GM19238 (cell line): ENCODE measurements around the gene STARD5.
A peak's percentile ranks its signal among the peaks of the same experiment; 100 is the strongest.

Experiments
- DNase-seq: peaks from one replicate; pipeline ENCODE4 v3.0.0; 2011; ENCODE audit warnings: low spot score; ENCODE audit not compliant: insufficient read length

Gene STARD5

DNA sequence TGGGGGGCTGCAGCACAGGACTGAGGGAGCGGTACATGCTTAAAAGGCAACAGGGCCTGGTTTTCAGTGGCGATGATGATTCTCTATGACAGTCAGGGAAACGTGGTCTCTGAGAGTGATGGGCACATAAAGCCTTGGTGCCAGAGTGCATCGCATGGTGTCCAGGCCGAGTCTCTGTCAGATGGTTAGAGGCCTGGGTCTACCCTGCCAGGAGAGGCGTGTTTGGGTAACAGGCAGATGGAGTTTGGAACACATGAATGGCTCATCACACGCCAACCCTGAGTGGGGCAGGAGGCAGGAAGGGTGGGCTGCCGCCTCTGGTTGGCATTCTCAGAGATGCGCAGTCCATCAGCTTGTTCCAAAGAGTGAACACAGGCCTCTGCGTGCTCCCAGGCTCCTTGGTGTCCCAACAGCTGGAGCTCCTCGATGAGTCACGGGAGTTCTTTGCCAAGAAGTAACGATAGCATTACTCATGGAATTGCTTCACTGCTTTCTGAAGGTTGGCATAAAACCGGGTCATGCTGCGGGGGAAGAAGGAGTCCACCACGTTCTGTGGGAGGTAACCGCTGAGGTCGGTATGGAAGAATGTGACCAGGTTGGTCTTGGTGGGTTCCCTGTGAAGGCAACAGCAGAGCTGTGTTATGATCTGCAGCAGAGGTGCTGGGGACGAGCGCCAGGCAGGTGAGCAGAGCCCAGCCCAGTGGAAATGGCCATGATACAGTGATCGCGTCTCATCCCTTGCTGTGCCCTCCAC is 11.0 kb downstream of the STARD5 start:
- no peak for DNase-seq

DNA sequence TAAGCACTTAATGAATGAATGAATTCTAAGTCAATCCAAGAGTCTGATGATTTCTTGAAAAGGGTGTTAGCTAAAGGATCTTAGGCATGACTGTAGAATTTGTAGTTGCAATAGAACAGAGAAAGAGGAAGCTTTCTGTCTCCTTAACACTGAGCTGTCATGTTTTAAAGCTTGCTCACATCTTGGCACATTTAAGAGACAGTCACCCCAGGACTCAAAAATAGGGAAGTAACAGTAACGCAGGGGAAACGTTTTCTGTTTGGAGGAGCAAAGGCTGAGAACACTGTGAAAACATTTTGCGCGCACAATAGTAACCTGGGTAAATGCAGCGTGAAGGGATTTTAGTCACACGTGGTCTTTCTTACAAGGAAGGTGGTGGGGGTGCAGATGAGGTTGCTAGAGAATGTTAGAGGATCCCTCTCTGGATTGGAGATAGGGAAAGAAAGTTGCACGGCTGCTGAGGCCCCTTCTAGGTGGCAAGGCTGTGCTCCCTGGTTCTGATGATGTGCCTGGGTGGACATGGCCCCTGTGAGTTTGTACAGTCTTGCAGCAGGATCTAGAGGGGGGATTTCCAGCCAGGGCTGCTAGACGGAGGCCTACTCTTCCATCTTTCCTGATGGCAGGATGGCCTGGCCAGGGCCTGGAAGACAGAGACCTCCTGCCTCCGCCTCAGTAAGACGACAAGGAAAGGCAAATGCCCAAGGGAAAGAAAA is 12.0 kb downstream of the STARD5 start:
- DNase-seq, result no peak

DNA sequence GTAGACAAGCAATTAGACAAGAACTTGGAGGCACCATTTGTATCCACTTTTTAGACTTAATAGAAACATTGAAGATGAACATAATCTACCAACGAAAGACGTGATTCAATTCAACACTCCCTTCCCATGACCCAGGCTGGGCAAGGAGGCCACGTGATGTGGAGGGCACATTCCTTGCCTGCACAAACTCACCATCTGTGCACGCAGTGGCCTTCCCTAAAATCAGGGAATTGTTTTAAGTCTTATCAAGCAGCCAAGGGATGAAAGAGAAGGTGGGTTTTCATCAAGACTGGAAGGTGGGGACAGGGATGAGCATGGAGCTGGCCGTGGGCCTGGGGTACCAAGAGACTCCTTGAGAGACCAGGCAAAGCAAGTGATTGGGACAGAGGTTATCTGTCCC is 13.5 kb downstream of the STARD5 start:
- no peak for DNase-seq

DNA sequence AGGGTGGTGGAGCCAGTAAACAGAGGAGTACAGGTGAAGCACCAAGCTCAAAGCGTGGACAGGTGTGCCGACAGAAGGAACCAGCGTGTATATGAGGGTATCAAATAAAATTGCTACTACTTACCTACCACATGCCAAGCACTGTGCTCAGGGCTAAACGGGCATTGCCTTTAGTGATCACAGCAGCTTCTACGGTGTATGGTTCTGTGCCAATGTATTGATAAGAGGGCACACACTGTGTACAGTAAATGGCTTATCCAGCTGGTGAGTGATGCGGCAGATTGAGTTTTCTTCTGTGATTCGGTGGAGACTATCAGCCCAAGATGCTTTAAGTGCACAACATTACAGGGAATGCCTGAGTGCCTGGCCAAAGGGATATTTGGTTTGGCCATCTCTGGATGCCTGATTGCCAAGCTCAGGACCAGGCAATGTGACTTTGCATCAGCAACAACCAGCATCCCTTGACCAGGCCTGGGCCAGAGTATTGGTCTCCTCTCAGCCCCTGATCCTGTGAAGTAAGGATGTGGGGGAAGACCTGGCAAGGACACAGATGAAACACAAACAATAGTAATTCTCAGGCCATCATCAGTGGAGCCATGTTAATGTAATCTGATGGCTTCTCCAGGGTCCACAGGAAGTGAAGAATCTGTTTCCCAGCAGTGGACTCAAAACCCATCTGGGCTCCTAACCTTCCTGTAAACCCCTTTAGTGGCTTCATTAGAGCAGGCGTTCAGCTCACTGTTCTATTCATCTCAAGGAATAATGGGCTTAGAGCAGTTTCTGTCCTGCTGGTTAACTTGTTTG is 14.1 kb downstream of the STARD5 start:
- DNase-seq, result no peak

DNA sequence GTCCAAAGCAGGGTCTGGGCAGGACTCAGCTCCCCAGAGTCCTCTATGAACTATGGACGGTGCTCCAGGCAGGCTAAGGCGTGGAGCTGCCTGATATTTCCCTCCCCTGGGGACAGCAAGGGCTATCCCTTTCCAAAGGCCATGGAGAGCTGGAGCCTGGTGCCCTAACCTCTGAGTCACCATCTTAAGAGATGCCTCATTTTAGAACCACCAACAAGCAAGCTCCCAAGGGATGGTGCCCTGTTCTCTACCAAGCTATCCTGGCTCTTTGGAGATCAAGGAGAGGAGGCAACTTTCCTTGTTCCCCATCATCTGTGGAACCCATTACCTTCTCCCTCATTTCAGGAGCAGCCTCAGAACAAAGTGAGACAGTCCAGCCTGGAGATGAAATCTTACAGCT is 15.7 kb downstream of the STARD5 start:
- no peak for DNase-seq

DNA sequence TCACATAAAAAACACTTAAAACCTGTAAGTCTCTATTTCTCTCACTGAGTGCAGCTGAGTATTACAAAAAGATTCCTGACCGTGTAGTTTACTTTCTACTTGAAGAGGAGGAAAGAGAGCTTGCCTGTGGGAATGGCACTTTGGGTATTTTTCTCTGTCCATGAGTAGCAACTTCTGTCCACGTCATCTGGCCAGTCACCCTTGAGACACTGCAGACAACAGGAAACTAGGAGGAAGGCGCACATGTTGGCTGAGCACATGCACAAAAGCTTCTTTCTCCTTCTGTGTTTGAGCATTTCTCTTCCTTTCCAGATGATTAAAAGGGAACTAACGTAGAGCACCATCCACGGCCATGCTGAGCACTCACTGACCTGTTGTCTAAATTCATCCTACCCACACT is 19.7 kb downstream of the STARD5 start:
- DNase-seq, result no peak

DNA sequence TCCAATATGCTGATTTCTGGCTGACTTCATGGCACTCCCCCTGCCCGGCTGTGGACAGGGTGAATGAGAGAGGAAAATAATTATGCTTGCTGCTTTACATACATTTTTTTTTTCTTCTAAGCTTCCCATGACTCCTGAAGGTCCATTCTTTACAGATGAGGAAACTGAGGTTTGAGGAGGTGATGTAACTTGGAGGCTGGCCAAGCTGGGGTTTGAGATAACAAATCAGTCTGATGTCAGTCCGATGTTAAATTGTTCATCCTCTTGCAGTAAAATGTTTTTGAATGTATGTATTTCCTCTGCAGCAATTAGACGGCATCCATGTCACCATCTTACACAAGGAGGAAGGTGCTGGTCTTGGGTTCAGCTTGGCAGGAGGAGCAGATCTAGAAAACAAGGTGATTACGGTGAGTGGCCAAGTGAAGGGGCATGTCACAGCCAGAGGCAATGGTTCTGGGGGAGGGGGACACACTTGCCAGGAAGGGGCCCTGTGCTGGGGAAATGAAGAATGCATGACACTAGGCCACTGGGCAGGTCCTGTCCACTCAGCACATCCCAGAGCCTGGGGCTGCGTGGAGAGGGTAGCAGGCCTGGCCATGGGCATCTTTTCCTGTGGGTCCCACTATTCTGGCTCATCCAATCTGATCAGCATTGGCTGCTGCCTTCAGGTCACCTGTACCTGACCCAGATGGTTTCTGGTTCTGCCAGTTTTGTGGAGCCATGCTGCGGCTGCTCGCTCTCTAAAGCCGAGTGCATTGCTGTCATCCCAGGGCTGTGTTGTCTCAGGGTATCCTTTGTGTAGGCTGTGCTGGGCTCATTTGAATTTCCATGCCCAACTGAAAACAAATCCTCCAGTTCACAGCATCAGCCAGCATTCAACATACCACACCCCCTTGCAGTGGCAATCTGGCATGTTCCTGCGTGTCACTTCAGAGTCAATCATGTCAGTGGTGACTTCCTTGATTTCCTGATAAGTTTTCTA is 20.4 kb downstream of the STARD5 start:
- DNase-seq, result no peak

DNA sequence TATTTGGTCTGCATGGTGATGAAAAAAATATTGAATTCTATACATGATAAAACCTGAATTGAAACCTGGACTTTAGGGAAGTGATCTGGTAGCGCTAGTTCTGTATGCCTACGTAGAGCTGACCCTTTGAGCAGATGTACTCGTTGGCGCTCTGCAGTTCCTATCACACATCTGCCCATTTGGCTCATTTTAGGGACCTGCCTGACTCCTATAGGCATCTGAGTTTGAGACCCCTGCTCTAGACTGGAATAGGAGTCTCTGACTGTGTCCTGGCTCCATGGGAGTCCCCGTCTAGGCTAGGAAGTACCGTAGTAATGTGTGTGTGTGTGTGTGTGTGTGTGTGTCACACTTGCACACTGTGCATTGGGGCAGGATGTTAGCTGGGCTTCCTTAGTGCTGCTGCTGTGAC is 21.2 kb downstream of the STARD5 start:
- DNase-seq, result no peak

DNA sequence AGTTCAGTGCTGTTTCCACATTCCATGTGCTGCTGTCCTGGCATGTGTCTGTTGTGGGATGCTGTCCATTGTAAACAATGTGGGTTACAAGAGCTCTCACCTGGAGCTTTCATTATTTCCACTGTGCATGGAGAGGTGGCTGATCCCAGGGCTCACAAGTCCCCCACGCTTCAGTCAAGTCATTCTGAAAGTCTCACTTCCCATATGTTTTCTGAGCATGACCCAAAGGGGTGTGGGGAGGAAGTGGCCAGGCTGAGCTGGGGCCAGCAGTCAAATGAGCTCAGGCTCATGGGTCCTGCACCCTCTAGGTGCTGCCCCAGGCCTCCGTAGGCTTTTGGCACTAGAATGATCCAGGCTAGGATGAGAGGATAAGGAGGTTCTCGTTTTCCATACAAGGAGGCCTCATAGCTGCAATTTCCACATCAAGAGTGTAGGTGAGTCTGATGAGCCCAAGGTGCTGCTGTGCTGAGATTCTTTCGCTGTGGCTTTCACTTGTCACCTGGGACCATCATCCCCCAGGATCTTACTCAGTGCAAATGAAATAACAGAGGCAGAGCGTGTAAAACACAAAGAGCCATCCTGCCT is 22.0 kb downstream of the STARD5 start:
- peak; percentile 53 for DNase-seq

DNA sequence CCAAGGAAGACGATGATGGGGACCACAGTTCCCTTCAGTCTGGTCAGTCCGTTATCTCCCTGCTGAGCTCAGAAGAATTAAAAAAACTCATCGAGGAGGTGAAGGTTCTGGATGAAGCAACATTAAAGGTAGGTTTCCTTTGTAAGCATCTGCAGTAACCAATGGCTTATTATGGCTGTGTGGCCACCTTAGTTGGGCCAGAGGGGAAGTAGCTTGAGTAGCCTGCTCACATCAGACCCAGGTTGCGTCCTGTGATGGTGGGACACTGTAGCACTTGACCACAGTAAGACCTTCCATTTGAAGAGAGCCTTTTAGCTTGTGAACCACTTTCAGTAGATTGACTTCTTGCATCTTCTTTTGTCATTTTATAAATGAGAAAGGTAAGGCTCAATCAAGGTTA is 22.6 kb downstream of the STARD5 start:
- DNase-seq, result no peak

DNA sequence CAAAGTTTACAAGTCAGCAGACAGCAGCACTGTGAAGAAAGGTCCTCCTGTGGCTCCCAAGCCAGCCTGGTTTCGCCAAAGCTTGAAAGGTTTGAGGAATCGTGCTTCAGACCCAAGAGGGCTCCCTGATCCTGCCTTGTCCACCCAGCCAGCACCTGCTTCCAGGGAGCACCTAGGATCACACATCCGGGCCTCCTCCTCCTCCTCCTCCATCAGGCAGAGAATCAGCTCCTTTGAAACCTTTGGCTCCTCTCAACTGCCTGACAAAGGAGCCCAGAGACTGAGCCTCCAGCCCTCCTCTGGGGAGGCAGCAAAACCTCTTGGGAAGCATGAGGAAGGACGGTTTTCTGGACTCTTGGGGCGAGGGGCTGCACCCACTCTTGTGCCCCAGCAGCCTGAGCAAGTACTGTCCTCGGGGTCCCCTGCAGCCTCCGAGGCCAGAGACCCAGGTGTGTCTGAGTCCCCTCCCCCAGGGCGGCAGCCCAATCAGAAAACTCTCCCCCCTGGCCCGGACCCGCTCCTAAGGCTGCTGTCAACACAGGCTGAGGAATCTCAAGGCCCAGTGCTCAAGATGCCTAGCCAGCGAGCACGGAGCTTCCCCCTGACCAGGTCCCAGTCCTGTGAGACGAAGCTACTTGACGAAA is 24.2 kb downstream of the STARD5 start:
- DNase-seq, result no peak

DNA sequence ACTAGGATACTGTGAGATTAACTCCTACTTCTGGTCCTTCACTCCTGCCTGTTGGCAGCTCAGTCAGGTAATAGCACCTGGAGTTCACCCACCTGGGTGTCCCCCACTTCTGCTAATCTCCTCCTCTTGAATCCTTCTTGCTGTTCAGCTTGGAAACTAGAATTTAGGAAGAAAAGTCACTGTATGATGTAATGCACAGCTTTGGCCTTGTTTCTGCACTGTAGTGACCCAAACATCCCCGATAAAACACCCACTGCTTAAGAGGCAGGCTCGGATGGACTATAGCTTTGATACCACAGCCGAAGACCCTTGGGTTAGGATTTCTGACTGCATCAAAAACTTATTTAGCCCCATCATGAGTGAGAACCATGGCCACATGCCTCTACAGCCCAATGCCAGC is 24.8 kb downstream of the STARD5 start:
- no peak for DNase-seq

DNA sequence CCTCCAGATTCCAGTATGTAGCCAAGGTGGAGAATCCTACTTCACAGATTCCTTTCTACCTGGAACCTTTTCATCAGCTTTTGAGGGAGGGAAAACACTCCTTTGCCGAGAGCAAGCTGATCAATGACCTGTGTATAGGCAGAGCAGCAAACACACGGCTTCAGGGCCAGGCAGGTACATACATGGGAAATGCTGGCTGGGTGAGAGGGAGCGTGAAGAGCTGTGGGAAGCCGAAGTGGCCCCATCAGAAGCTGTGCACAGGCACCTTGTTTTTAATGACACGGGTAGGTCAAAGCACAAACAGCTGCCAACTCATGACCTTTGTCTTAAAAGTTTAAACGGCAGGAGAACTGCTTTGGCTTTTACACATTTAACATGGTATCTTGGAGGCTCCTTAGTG is 25.3 kb downstream of the STARD5 start:
- DNase-seq, result no peak

DNA sequence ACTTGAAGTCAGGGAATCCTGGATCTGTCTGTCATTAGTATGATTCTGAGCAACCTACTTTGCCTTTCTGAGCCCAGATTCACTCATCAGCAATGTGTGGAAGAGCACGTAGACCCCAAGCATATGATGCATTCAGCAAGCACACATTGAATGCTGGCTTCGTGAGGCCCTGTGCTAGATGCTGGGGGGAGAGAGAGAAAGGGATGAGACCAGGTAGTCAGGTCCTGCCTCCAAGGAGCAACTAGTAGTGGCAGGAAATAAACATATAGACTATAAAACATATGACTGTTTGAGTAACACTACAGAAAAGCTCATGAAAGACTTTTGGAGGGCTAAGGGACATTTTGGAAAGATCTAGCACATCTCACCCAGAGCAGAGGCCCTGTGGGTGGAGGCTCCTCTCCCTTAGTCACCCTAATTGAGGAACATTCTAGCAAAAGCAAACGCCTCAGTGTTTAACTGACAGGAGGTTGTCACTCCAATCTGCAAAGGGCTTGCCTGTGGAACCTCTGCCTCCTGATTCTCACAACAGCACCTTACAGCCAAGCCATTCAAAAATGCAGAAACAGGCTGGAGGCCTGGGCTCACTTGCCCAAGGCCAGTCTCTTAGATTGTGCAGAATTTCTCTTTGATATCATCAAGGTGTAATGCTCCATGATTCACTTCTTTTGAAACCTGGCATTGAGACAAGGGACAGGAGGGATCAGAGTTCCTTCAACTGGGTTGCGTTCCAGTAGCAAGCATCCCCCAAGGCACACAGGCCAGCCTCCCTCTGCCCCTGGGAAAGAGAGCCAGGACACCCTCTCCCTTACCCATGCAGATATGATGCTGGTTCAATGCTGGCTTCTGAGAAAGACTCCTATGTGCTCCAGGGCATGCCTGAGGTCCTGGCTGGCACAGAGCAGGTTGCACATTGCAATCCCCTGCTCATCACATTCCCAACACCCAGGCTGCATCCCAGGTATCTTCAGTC is 26.1 kb downstream of the STARD5 start:
- no peak for DNase-seq

DNA sequence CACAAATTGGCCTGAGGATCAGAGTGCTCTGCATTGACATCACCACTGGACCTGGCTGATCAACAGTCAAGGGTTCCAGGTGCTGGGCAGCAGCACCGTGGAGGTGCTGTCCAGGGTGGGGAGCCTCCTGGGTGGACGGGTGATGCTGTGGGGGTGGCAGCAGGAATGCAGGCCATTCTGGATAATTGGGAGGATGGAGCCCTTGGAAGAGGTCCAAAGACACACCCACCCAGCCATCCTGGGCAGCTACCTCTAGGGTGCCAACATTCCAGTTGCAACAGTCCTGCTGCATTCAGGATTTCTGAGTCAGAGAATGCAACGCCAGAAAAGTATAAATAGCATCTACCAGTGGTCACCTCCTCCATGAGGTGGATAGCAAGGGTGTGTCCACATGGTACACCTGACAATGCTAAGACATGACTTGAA is 26.8 kb downstream of the STARD5 start:
- no peak for DNase-seq

DNA sequence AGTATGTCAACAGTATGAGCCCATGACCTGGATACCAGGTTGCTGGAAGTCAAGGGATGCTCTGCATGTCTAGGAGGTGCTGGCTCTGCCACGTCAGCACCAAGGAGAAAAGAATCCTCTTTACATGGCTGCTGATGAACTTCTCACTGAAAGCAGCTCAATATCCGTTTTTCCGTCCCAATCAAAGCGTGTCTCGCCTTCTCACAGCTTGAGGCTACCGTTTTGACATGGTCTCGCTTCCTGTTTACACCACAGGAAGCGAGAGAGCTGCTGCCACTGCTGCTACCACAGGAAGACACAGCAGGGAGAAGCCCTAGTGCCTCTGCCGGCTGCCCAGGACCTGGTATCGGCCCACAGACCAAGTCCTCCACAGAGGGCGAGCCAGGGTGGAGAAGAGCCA is 27.3 kb downstream of the STARD5 start:
- peak; percentile 50 for DNase-seq

DNA sequence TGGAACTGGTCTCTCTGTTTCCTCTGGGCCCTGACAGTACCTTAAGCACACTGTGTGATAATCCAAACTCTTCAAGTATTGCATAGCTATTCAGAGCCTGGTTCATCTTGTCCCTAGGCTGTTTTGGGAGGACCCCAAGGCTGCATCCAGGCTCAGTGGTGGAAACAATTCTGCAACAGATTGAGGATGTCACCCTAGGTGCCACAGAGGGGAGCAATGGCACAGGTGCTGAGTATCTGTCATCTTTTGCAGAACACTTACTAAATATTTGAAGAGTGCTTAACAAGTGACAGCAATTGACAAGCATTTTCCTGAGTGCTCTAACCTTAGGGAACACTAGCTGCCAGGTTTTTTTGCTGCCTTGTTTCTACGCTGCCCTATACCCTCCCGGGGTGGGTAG is 27.8 kb downstream of the STARD5 start:
- DNase-seq, result no peak

DNA sequence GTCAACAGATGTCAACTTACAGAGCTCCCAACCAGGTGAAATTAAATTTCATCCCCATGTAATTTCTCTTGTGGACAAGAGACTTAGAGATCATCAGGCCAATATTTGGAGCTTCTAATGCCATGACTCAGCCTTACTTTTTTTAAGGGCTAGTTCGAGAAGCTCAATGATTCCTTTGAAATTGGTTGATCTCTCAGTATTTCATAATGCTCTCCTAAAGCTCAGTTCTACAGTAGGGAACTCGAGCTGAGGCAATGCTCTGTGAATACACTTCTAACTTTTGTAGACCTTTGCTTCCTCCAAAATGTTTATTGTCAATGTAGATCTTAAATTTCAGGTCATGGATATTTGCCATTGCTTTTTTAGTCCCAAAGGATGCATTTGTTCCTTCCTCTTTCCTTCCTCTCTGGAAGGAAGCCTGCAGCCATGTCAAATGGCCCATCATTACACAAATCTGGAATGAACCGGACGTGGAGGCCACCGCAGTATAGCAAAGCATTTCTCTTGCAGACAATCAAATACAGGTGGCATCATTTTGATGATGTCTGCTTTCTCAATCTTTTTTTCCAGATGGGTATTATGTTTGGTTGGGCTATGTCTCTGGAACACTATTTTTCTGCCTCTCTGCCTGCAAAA is 28.3 kb downstream of the STARD5 start:
- no peak for DNase-seq

DNA sequence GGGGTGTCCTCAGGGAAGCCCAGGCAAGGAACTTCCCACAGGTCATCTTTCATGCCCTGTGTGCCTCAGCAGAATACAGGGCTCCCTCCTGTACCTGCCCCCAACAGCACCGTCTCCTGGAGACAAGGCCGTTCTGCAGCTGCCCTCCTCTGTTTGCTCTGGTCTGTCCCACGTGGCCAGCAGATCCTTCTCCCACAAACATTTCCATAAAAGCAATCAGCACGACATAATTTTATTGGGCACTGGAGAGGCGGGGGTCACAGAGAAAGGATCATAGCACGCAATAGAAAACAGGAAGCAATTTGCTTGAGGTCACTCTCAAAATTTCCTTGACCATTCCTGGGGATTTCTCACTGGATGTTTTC is 29.4 kb downstream of the STARD5 start:
- no peak for DNase-seq
